ENCODE data around the gene CAMK1D.

The CAMK1D gene

GRCh38 chr10:12533723-12534122 lies 184.4 kb downstream of the CAMK1D start:
- TF ChIP-seq CTCF (conservative IDR thresholded peaks at IDR 0.05; ENCODE audit: low read depth, low read length) = no peak
- H3K4me3 ChIP-seq (IDR thresholded peaks at IDR 0.05; ENCODE audit: insufficient read depth, low read depth, low read length) = no peak overlapping the region
- H3K9ac ChIP-seq = no peak overlapping the region
- H3K27ac ChIP-seq = no peak overlapping the region
- no peaks in the 10 kb centered on the region for H4K20me1 ChIP-seq (ENCODE audit: insufficient read depth)
- no peak overlapping the region for H2AFZ ChIP-seq (ENCODE audit: low read depth)
- H3K27me3 ChIP-seq (ENCODE audit: insufficient read depth, low read depth) = no peaks in the 10 kb centered on the region
- H3K4me2 ChIP-seq = no peak overlapping the region
- peaks cover 10% of the 10 kb centered on the region for H3K4me1 ChIP-seq (ENCODE audit: low read depth, poor library complexity, severe bottlenecking)
- peaks cover 8% of the 10 kb centered on the region; the same call in 1 of the 2 replicates for H3K79me2 ChIP-seq (ENCODE audit: insufficient read depth, low read depth)
- no peaks in the 10 kb centered on the region for H3K36me3 ChIP-seq (ENCODE audit: insufficient read depth)

- Histone ChIP-seq H3K4me3 (IDR thresholded peaks at IDR 0.05; ENCODE audit: insufficient read depth, low read depth, low read length) (no peak overlapping the region), H2AFZ (ENCODE audit: low read depth) (no peak overlapping the region), H3K4me2 (no peak overlapping the region), H3K79me2 (ENCODE audit: insufficient read depth, low read depth) (peaks cover 15% of the 10 kb centered on the region), H3K4me1 (ENCODE audit: low read depth, poor library complexity, severe bottlenecking) (peaks cover 21% of the 10 kb centered on the region), H4K20me1 (ENCODE audit: insufficient read depth) (no peaks in the 10 kb centered on the region), H3K27ac (no peak overlapping the region), H3K36me3 (ENCODE audit: insufficient read depth) (no peaks in the 10 kb centered on the region), H3K27me3 (ENCODE audit: insufficient read depth, low read depth) (no peaks in the 10 kb centered on the region), H3K9ac (no peak overlapping the region)
- no peak for TF ChIP-seq CTCF (conservative IDR thresholded peaks at IDR 0.05; ENCODE audit: low read depth, low read length)
Measured at GRCh38 chr10:12534824-12535223, 185.5 kb downstream of the CAMK1D start.

- Histone ChIP-seq H3K27me3 (ENCODE audit: insufficient read depth, low read depth) (no peaks in the 10 kb centered on the region), H3K9ac (no peak overlapping the region), H3K36me3 (ENCODE audit: insufficient read depth) (no peaks in the 10 kb centered on the region), H3K79me2 (ENCODE audit: insufficient read depth, low read depth) (peaks cover 15% of the 10 kb centered on the region), H3K4me1 (ENCODE audit: low read depth, poor library complexity, severe bottlenecking) (peaks cover 28% of the 10 kb centered on the region), H3K4me3 (IDR thresholded peaks at IDR 0.05; ENCODE audit: insufficient read depth, low read depth, low read length) (no peak overlapping the region), H2AFZ (ENCODE audit: low read depth) (no peak overlapping the region), H3K27ac (no peak overlapping the region), H4K20me1 (ENCODE audit: insufficient read depth) (no peaks in the 10 kb centered on the region), H3K4me2 (no peak overlapping the region)
- TF ChIP-seq CTCF (conservative IDR thresholded peaks at IDR 0.05; ENCODE audit: low read depth, low read length) = no peak
Measured at GRCh38 chr10:12535656-12536055, 186.3 kb downstream of the CAMK1D start.

- TF ChIP-seq CTCF (conservative IDR thresholded peaks at IDR 0.05; ENCODE audit: low read depth, low read length) = no peak
- Histone ChIP-seq H3K9ac (no peak overlapping the region), H3K4me3 (IDR thresholded peaks at IDR 0.05; ENCODE audit: insufficient read depth, low read depth, low read length) (no peak overlapping the region), H3K4me1 (ENCODE audit: low read depth, poor library complexity, severe bottlenecking) (peaks cover 52% of the 10 kb centered on the region), H3K4me2 (no peak overlapping the region; the same call in 1 of the 2 replicates), H3K36me3 (ENCODE audit: insufficient read depth) (no peaks in the 10 kb centered on the region), H3K27me3 (ENCODE audit: insufficient read depth, low read depth) (no peaks in the 10 kb centered on the region), H2AFZ (ENCODE audit: low read depth) (no peak overlapping the region), H3K27ac (no peak overlapping the region; the same call in 1 of the 2 replicates), H4K20me1 (ENCODE audit: insufficient read depth) (no peaks in the 10 kb centered on the region), H3K79me2 (ENCODE audit: insufficient read depth, low read depth) (peaks cover 33% of the 10 kb centered on the region)
Measured at GRCh38 chr10:12538491-12538995, 189.2 kb downstream of the CAMK1D start.
